ENCODE results near the gene FGF12.

Gene FGF12

GRCh38 chr3:192550356-192550755 lies 177.0 kb downstream of the FGF12 start:
- CTCF ChIA-PET = no interaction called here
- H3K4me3 ChIP-seq (ENCODE audit: low read depth, low read length) = no peak overlapping the region
- TF ChIP-seq CTCF (IDR thresholded peaks at IDR 0.05; ENCODE audit: insufficient read depth, low read length, missing control alignments) = no peak
- POLR2A ChIA-PET = no interaction called here
- no peak for DNase-seq (ENCODE audit: low read depth, low spot score)

DNA sequence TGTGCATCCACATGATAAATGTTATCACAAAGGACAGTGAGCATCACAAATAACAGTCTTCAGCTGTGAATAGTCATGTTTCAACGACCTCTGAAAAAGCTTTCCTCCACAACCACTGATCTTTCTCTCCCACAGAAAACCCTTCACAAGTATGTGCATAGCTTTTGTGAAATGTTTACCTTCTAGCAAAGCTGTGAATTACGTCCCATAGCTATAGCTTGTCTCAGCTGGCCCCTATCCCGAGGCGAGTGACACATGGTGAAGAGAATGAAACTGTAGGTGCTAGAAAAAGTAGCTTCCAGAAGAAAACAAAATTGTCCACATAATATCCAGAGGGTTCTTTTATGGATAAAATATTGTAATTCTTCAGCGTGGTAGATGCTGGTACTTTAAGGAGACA lies 182.0 kb downstream of the FGF12 start:
- CTCF ChIA-PET = no interaction called here
- POLR2A ChIA-PET = no interaction called here
- no peak for TF ChIP-seq CTCF (IDR thresholded peaks at IDR 0.05; ENCODE audit: insufficient read depth, low read length, missing control alignments)
- H3K4me3 ChIP-seq (ENCODE audit: low read depth, low read length) = no peak overlapping the region
- no peak for DNase-seq (ENCODE audit: low read depth, low spot score)

DNA sequence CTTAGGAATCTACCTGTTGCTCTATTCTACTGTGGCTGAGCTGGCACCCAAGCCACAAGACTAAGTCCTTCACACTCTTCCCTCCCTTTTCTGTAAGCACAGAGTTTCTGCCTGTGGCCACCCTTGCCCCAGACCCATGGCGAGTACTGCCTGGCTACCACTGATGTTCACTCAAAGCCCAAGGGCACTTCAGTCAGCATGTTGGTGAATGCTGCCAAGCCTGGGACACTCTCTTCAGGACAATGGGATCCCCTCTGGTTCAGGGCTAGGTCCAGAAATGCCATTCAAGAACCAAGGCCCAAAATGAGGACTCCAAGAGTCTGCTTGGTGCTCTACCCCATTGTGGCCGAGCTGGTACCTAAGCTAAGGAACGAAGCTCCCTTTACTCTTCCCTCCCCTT lies 184.2 kb downstream of the FGF12 start:
- DNase-seq (ENCODE audit: low read depth, low spot score) = no peak
- ChIA-PET POLR2A (no interaction called here), CTCF (no interaction called here)
- H3K4me3 ChIP-seq (ENCODE audit: low read depth, low read length) = no peak overlapping the region
- TF ChIP-seq CTCF (IDR thresholded peaks at IDR 0.05; ENCODE audit: insufficient read depth, low read length, missing control alignments) = no peak

DNA sequence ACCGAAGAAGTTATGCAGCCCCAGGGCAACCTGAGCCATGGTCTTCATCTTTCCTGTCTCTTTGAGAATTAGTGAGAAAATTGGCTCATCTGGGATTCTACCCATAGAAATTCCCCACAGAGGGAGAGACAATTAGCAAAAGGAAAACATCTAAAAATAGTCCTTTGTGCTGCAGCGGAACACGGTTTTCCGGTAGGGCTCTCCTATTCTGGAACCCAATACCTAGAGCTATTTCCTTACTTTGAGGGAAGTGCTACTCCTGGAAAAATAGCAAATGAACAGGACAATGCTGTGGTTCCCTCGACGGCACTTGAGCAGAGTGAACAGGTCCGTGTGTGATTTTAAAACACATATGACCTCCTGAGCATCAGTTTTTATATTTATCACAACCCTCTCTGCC lies 210.5 kb downstream of the FGF12 start:
- DNase-seq (ENCODE audit: low read depth, low spot score) = no peak
- ChIA-PET POLR2A (no interaction called here), CTCF (no interaction called here)
- no peak overlapping the region for H3K4me3 ChIP-seq (ENCODE audit: low read depth, low read length)
- TF ChIP-seq CTCF (IDR thresholded peaks at IDR 0.05; ENCODE audit: insufficient read depth, low read length, missing control alignments) = no peak

DNA sequence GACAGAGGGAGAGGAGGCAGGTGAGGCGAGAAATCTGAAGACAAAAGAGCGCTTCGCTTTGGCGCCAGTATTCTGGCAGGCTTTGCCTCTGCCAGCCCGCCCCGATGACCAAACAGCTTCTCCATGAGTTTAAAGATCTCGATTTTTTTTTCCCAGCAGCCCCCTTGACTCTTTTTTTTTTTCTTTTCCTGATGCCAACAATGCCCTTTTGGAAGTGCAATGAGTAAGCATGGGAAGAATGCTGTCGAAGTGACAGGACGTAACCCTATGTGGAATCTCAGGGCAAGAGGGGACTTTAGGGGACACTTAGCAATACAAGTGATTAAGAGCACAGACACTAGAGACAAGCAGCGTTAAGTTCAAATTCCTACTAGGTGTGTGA lies 211.7 kb downstream of the FGF12 start:
- ChIA-PET POLR2A (no interaction called here), CTCF (no interaction called here)
- no peak for TF ChIP-seq CTCF (IDR thresholded peaks at IDR 0.05; ENCODE audit: insufficient read depth, low read length, missing control alignments)
- no peak overlapping the region for H3K4me3 ChIP-seq (ENCODE audit: low read depth, low read length)
- no peak for DNase-seq (ENCODE audit: low read depth, low spot score)

GRCh38 chr3:192514754-192515663 lies 212.3 kb downstream of the FGF12 start:
- TF ChIP-seq CTCF (IDR thresholded peaks at IDR 0.05; ENCODE audit: insufficient read depth, low read length, missing control alignments) = no peak
- no peak overlapping the region for H3K4me3 ChIP-seq (ENCODE audit: low read depth, low read length)
- POLR2A ChIA-PET = no interaction called here
- DNase-seq (ENCODE audit: low read depth, low spot score) = no peak
- CTCF ChIA-PET = no interaction called here
